Neural cell (in vitro differentiated cells): ENCODE measurements around the gene WDR91. TPM values are rescaled to one million over a fixed set of nuclear protein-coding genes. Genes with fewer than 3 reads are reported as not detected.

Experiments used
- H2AFZ ChIP-seq: fragments of 200-600, 300-800 bp; sonication (generic), shearing (Covaris generic); 2 replicates; pipeline ENCODE4 v1.6.0; 2014; ENCODE audit warnings: low read depth, mild to moderate bottlenecking, antibody characterized with exemption, low read length, moderate library complexity
- H3F3A ChIP-seq: fragments of 200-600 bp; shearing (Covaris generic); 2 replicates; pipeline ENCODE4 v1.6.1; 2016; ENCODE audit warnings: mild to moderate bottlenecking, moderate library complexity, mixed read lengths, antibody characterized with exemption, low read length; ENCODE audit not compliant: insufficient read depth, poor library complexity, severe bottlenecking
- H3K27ac ChIP-seq: fragments of 200-600, 300-800 bp; sonication (generic), shearing (Covaris generic); 2 replicates; pipeline ENCODE4 v1.5.1; 2014; ENCODE audit warnings: mild to moderate bottlenecking, low read length, moderate library complexity
- H3K27me3 ChIP-seq: fragments of 300-800, 200-600 bp; sonication (generic), shearing (Covaris generic); 2 replicates; pipeline ENCODE4 v1.6.0; 2014; ENCODE audit warnings: mild to moderate bottlenecking, low read depth, low read length, moderate library complexity; ENCODE audit not compliant: insufficient read depth
- H3K36me3 ChIP-seq: fragments of 300-800, 200-600 bp; sonication (generic), shearing (Covaris generic); 2 replicates; pipeline ENCODE4 v1.5.1; 2014; ENCODE audit warnings: mild to moderate bottlenecking, antibody characterized with exemption, low read length, moderate library complexity; ENCODE audit not compliant: insufficient read depth
- H3K4me2 ChIP-seq: fragments of 300-800, 200-600 bp; sonication (generic), shearing (Covaris generic); 2 replicates; pipeline ENCODE4 v1.6.0; 2014; ENCODE audit warnings: mild to moderate bottlenecking, low read length
- H3K4me3 ChIP-seq: fragments of 300-800, 200-600 bp; sonication (generic), shearing (Covaris generic); 2 replicates; pipeline ENCODE4 v1.5.1; 2014; ENCODE audit warnings: mild to moderate bottlenecking, low read length, moderate library complexity
- H3K79me2 ChIP-seq: fragments of 200-600 bp; shearing (Covaris generic); replicated peaks from 2 replicates; pipeline ENCODE4 v1.6.0; 2014; ENCODE audit warnings: mild to moderate bottlenecking, low read length, moderate library complexity; ENCODE audit not compliant: insufficient read depth
- H3K9ac ChIP-seq: fragments of 300-800, 200-600 bp; sonication (generic), shearing (Covaris generic); 2 replicates; pipeline ENCODE4 v1.6.1; 2016; ENCODE audit warnings: mild to moderate bottlenecking, low read length, mixed read lengths
- H3K9me2 ChIP-seq: fragments of 200-600 bp; shearing (Covaris generic); 2 replicates; pipeline ENCODE4 v1.6.1; 2016; ENCODE audit warnings: mild to moderate bottlenecking, low read length, mixed read lengths; ENCODE audit not compliant: insufficient read depth
- H3K9me3 ChIP-seq: fragments of 200-600, 300-800 bp; sonication (generic), shearing (Covaris generic); 2 replicates; pipeline ENCODE4 v1.6.1; 2016; ENCODE audit warnings: mild to moderate bottlenecking, mixed run types, low read length, moderate library complexity, mixed read lengths
- H4K20me1 ChIP-seq: fragments of 200-600 bp; shearing (Covaris generic); 2 replicates; pipeline ENCODE4 v1.6.1; 2016; ENCODE audit warnings: mild to moderate bottlenecking, mixed run types; ENCODE audit not compliant: insufficient read depth
- CTCF ChIP-seq: fragments of 450-650 bp; IDR thresholded peaks from 2 replicates; pipeline ENCODE4 v1.5.1; 2014; ENCODE audit warnings: antibody characterized with exemption, mild to moderate bottlenecking, moderate library complexity; ENCODE audit not compliant: poor library complexity, severe bottlenecking
- EP300 ChIP-seq: fragments of 450-650 bp; conservative IDR thresholded peaks from 2 replicates; pipeline ENCODE4 v1.6.1; 2014; ENCODE audit warnings: antibody characterized with exemption, mild to moderate bottlenecking, moderate library complexity; ENCODE audit not compliant: poor library complexity, severe bottlenecking
- EZH2 ChIP-seq: fragments of 200-600, 300-800 bp; shearing (Covaris generic), sonication (generic); IDR thresholded peaks from 2 replicates; pipeline ENCODE4 v1.6.1; 2014; ENCODE audit warnings: antibody characterized with exemption, low read length, borderline replicate concordance, mild to moderate bottlenecking; ENCODE audit not compliant: insufficient read depth, poor library complexity, severe bottlenecking
- MXI1 ChIP-seq: fragments of 450-650 bp; conservative IDR thresholded peaks from 2 replicates; pipeline ENCODE4 v1.6.1; 2014; ENCODE audit warnings: antibody characterized with exemption, mild to moderate bottlenecking; ENCODE audit not compliant: poor library complexity, severe bottlenecking
- POLR2AphosphoS5 ChIP-seq: IDR thresholded peaks from 2 replicates; pipeline ENCODE4 v1.6.1; 2012
- RAD21 ChIP-seq: fragments of 450-650 bp; conservative IDR thresholded peaks from 2 replicates; pipeline ENCODE4 v1.6.1; 2014; ENCODE audit warnings: antibody characterized with exemption, mild to moderate bottlenecking, moderate library complexity
- REST ChIP-seq: IDR thresholded peaks from 2 replicates; pipeline ENCODE4 v1.6.1; 2012; ENCODE audit warnings: borderline replicate concordance
- SMC3 ChIP-seq: fragments of 450-650 bp; conservative IDR thresholded peaks from 2 replicates; pipeline ENCODE4 v1.6.1; 2014; ENCODE audit warnings: antibody characterized with exemption, mild to moderate bottlenecking, moderate library complexity; ENCODE audit not compliant: poor library complexity
- TAF1 ChIP-seq: IDR thresholded peaks from 2 replicates; pipeline ENCODE4 v1.6.1; 2012; ENCODE audit warnings: low read depth
- polyA plus RNA-seq: library from polyadenylated mRNA; depleted of rRNA; stranded (reverse); fragments of >200 nt; gene quantifications from 2 replicates; pipeline ENCODE4 v1.2.3, GENCODE V29; 2014

The WDR91 gene
- polyA plus RNA-seq, 1 donor from 2014 or later = 17.7 TPM

GRCh38 chr7:135259702-135260101 lies 48.4 kb upstream of the WDR91 start:
- no peaks in the 10 kb centered on the region for H3K9me2 ChIP-seq
- no peaks in the 10 kb centered on the region for H3K9me3 ChIP-seq
- no peaks in the 10 kb centered on the region for H3F3A ChIP-seq
- no peak overlapping the region for H3K9ac ChIP-seq
- no peak overlapping the region for H3K4me2 ChIP-seq
- TF ChIP-seq EZH2 = no peak
- no peak for TF ChIP-seq CTCF
- no peak for TF ChIP-seq REST
- no peak for TF ChIP-seq POLR2AphosphoS5
- TF ChIP-seq TAF1 = no peak
- TF ChIP-seq RAD21 = no peak
- TF ChIP-seq EP300 = no peak
- TF ChIP-seq SMC3 = no peak
- no peak for TF ChIP-seq MXI1
- no peak overlapping the region for H2AFZ ChIP-seq
- no peak overlapping the region for H3K4me3 ChIP-seq
- no peak overlapping the region for H3K27ac ChIP-seq
- H3K36me3 ChIP-seq = no peaks in the 10 kb centered on the region
- no peaks in the 10 kb centered on the region for H4K20me1 ChIP-seq
- H3K27me3 ChIP-seq = no peaks in the 10 kb centered on the region
- no peaks in the 10 kb centered on the region for H3K79me2 ChIP-seq

DNA sequence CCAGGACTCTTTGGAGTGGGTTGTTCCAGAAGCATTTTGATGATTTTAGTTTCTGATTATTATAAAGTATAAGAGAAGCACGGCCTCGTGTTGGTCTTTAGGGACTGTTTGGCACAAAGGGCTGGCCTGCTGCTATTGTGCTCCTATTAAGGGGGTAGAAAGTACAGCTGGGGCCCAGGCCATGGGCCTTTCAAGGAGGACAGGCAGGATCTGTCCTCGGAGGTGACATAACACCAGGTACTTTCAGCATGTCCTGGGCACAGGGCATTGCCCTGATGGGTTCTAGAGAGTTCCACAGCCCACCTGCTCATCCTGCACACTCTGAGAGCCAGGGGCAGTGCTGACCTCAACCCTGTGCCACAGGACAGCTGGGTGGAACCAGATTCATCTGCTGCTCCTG lies 47.3 kb upstream of the WDR91 start:
- no peak overlapping the region for H2AFZ ChIP-seq
- no peak overlapping the region for H3K27ac ChIP-seq
- no peak overlapping the region for H3K9ac ChIP-seq
- no peaks in the 10 kb centered on the region for H3K9me3 ChIP-seq
- H4K20me1 ChIP-seq = no peaks in the 10 kb centered on the region
- no peaks in the 10 kb centered on the region for H3K9me2 ChIP-seq
- H3K4me3 ChIP-seq = no peak overlapping the region
- H3K4me2 ChIP-seq = no peak overlapping the region
- no peak for TF ChIP-seq RAD21
- TF ChIP-seq CTCF = no peak
- no peak for TF ChIP-seq REST
- no peak for TF ChIP-seq EZH2
- no peaks in the 10 kb centered on the region for H3K79me2 ChIP-seq
- no peaks in the 10 kb centered on the region for H3K36me3 ChIP-seq
- H3F3A ChIP-seq = no peaks in the 10 kb centered on the region
- H3K27me3 ChIP-seq = no peaks in the 10 kb centered on the region
